Measurements from ENCODE around the gene LRRC25. TPM values are rescaled to one million over a fixed set of nuclear protein-coding genes. Genes with fewer than 3 reads are reported as not detected.

Gene LRRC25
- polyA plus RNA-seq, 1 donor (not counting 4 experiments of a cell fraction or from before 2014, with no cell fraction given) = not detected

DNA sequence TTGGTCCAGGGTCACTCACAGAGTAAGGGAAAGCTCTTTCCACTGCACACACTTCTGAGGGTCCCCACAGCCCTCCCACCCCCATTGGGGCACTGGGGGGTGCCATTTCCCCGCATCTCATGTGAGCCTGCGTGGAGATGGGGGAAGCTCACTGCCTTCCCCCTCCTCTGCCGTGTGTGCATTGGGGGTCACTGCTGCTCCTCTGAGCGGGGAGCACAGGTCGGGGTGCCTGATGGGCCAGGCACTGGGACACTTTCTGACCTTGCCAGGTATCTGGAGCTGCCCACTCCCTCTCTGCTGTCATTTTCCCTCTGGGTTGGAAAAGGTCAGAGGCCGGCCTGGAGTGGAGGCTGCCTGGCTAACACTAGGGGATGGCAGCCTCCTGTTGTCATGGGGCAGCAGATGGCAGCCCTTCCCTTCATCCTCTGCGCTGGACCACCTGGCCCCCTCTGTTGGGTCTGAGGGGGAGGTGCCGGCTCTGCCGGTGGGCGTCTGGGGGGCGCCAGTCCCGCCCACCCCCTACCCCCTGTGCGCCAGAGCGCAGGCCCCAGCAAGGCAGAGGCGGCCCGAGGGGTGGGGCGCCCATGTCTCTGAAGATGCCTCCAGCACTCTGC lies 30.9 kb upstream of the LRRC25 start:
- no peak for DNase-seq (ENCODE audit: low read depth, low spot score)
- Histone ChIP-seq H3K4me1 (ENCODE audit: control insufficient read depth, extremely low read depth, insufficient read depth, low read length) (peaks cover 3% of the 10 kb centered on the region), H3K36me3 (ENCODE audit: control insufficient read depth in 2 of 2, extremely low read depth in 1 of 2, insufficient read depth in 2 of 2, low read length in 2 of 2) (peaks cover 0 to 1% of the 10 kb centered on the region in 2 experiments), H3K9me3 (ENCODE audit: control insufficient read depth, low read depth, low read length) (no peaks in the 10 kb centered on the region), H3K4me3 (ENCODE audit: control insufficient read depth in 2 of 3, extremely low read depth in 1 of 3, insufficient read depth in 2 of 3, low read depth in 1 of 3, low read length in 3 of 3) (no peak overlapping the region), H3K27me3 (ENCODE audit: control insufficient read depth, extremely low read depth, insufficient read depth, low read length) (no peaks in the 10 kb centered on the region), H3K27ac (ENCODE audit: control insufficient read depth, insufficient read depth, low read length) (no peak overlapping the region), H3K9me1 (ENCODE audit: control insufficient read depth, extremely low read depth, insufficient read depth, low read length) (no peaks in the 10 kb centered on the region), H3K9ac (ENCODE audit: control insufficient read depth, extremely low read depth, insufficient read depth, low read length) (no peak overlapping the region), H4K20me1 (ENCODE audit: control insufficient read depth, extremely low read depth, insufficient read depth, low read length) (peaks cover 9% of the 10 kb centered on the region), H3K79me2 (ENCODE audit: control insufficient read depth, insufficient read depth, low read length) (peaks cover 4% of the 10 kb centered on the region), H3K4me2 (ENCODE audit: control insufficient read depth, extremely low read depth, insufficient read depth, low read depth, low read length) (no peak overlapping the region), H2AFZ (ENCODE audit: control insufficient read depth, low read length) (no peak overlapping the region)
- no peak for TF ChIP-seq EZH2 (IDR thresholded peaks at IDR 0.05; ENCODE audit: low read length)
- TF ChIP-seq, protein P1, sequence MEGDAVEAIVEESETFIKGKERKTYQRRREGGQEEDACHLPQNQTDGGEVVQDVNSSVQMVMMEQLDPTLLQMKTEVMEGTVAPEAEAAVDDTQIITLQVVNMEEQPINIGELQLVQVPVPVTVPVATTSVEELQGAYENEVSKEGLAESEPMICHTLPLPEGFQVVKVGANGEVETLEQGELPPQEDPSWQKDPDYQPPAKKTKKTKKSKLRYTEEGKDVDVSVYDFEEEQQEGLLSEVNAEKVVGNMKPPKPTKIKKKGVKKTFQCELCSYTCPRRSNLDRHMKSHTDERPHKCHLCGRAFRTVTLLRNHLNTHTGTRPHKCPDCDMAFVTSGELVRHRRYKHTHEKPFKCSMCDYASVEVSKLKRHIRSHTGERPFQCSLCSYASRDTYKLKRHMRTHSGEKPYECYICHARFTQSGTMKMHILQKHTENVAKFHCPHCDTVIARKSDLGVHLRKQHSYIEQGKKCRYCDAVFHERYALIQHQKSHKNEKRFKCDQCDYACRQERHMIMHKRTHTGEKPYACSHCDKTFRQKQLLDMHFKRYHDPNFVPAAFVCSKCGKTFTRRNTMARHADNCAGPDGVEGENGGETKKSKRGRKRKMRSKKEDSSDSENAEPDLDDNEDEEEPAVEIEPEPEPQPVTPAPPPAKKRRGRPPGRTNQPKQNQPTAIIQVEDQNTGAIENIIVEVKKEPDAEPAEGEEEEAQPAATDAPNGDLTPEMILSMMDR (optimal IDR thresholded peaks at IDR 0.05 in 1 of 3, IDR thresholded peaks at IDR 0.05 in 1 of 3, conservative IDR thresholded peaks at IDR 0.05 in 1 of 3; ENCODE audit: extremely low read depth in 1 of 3, insufficient read depth in 2 of 3, low read length in 3 of 3) = no peak
- FAIRE-seq = no peak
- dilution Hi-C loops (cut with MboI; ENCODE audit: extremely low pct_ligation_motif_present, low sequenced_read_pairs) = no loop called here

DNA sequence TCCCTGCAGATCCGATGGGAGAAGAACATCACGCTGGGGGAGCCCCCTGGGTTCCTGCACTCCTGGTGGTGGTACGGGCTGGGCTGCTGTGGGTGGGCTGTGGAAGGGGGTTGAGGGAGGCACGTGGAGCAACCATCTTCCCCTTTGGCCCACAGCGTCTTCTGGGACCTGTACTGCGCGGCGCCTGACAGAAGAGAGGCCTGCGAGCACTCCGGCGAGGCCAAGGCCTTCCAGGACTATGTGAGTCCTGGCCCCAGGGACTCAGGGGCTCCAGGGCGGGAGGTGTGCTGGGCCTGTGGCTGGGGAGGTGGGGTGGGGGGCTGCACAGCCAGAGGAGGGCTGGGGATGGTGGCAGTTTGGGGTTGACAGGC lies 30.3 kb upstream of the LRRC25 start:
- Histone ChIP-seq H3K9me1 (ENCODE audit: control insufficient read depth, extremely low read depth, insufficient read depth, low read length) (no peaks in the 10 kb centered on the region), H3K9ac (ENCODE audit: control insufficient read depth, extremely low read depth, insufficient read depth, low read length) (no peak overlapping the region), H4K20me1 (ENCODE audit: control insufficient read depth, extremely low read depth, insufficient read depth, low read length) (peaks cover 9% of the 10 kb centered on the region), H3K79me2 (ENCODE audit: control insufficient read depth, insufficient read depth, low read length) (peaks cover 7% of the 10 kb centered on the region), H2AFZ (ENCODE audit: control insufficient read depth, low read length) (no peak overlapping the region), H3K4me2 (ENCODE audit: control insufficient read depth, extremely low read depth, insufficient read depth, low read depth, low read length) (no peak overlapping the region), H3K9me3 (ENCODE audit: control insufficient read depth, low read depth, low read length) (no peaks in the 10 kb centered on the region), H3K36me3 (ENCODE audit: control insufficient read depth in 2 of 2, extremely low read depth in 1 of 2, insufficient read depth in 2 of 2, low read length in 2 of 2) (peaks cover 0 to 1% of the 10 kb centered on the region in 2 experiments), H3K4me1 (ENCODE audit: control insufficient read depth, extremely low read depth, insufficient read depth, low read length) (peaks cover 3% of the 10 kb centered on the region), H3K27me3 (ENCODE audit: control insufficient read depth, extremely low read depth, insufficient read depth, low read length) (no peaks in the 10 kb centered on the region), H3K27ac (ENCODE audit: control insufficient read depth, insufficient read depth, low read length) (no peak overlapping the region), H3K4me3 (ENCODE audit: control insufficient read depth in 2 of 3, extremely low read depth in 1 of 3, insufficient read depth in 2 of 3, low read depth in 1 of 3, low read length in 3 of 3) (no peak overlapping the region)
- DNase-seq (ENCODE audit: low read depth, low spot score) (no peak), FAIRE-seq (no peak)
- dilution Hi-C loops (cut with MboI; ENCODE audit: extremely low pct_ligation_motif_present, low sequenced_read_pairs) = no loop called here
- no peak for TF ChIP-seq EZH2 (IDR thresholded peaks at IDR 0.05; ENCODE audit: low read length)
- TF ChIP-seq, protein P1 (optimal IDR thresholded peaks at IDR 0.05 in 1 of 3, IDR thresholded peaks at IDR 0.05 in 1 of 3, conservative IDR thresholded peaks at IDR 0.05 in 1 of 3; ENCODE audit: extremely low read depth in 1 of 3, insufficient read depth in 2 of 3, low read length in 3 of 3) = no peak

Data from keratinocyte (primary cell).